Fibroblast of villous mesenchyme (primary cell): ENCODE results near the gene ANKS1B. TPM values are rescaled to one million over a fixed set of nuclear protein-coding genes. Genes with fewer than 3 reads are reported as not detected.

Experiments used
- DNase-seq: peaks from one replicate; pipeline ENCODE4 v3.0.0-alpha.2; 2010; ENCODE audit warnings: low read depth
- H3K4me3 ChIP-seq: 2 replicates; pipeline ENCODE4 v1.5.1; 2011; ENCODE audit warnings: low read depth, mild to moderate bottlenecking, low read length
- total RNA-seq: library from RNA; depleted of rRNA; stranded (reverse); fragments of >200 nt; gene quantifications from 2 replicates; pipeline ENCODE4 v1.2.3, GENCODE V29; 2012
- TF ChIP-seq, protein P1 (sequence below): IDR thresholded peaks from 2 replicates; pipeline ENCODE4 v1.5.1; 2012; ENCODE audit warnings: low read depth, mild to moderate bottlenecking, low read length; ENCODE audit not compliant: insufficient read depth

Gene ANKS1B
- total RNA-seq, 1 donor: 0.86 TPM

DNA sequence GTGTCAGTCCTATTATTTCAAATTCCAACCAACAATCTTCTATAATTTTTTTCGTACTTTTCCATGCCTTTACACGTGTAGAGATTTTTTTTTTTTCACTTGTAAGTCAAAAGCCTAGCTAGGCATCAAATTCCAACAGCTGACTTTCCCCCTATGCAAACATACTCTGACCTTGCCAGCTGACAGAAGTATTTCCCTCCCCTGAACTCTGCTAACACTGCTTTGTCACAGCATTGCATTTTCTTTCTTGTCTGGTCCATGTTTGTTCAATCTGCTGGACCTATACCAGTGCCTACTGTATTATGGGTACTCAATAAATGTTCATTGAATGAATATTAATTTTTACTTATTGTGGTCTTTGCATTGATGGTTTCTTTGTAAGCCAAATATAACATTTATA is 772.5 kb downstream of the ANKS1B start:
- DNase-seq: no peak
- no peak overlapping the region for H3K4me3 ChIP-seq
- TF ChIP-seq, protein P1, sequence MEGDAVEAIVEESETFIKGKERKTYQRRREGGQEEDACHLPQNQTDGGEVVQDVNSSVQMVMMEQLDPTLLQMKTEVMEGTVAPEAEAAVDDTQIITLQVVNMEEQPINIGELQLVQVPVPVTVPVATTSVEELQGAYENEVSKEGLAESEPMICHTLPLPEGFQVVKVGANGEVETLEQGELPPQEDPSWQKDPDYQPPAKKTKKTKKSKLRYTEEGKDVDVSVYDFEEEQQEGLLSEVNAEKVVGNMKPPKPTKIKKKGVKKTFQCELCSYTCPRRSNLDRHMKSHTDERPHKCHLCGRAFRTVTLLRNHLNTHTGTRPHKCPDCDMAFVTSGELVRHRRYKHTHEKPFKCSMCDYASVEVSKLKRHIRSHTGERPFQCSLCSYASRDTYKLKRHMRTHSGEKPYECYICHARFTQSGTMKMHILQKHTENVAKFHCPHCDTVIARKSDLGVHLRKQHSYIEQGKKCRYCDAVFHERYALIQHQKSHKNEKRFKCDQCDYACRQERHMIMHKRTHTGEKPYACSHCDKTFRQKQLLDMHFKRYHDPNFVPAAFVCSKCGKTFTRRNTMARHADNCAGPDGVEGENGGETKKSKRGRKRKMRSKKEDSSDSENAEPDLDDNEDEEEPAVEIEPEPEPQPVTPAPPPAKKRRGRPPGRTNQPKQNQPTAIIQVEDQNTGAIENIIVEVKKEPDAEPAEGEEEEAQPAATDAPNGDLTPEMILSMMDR: no peak

DNA sequence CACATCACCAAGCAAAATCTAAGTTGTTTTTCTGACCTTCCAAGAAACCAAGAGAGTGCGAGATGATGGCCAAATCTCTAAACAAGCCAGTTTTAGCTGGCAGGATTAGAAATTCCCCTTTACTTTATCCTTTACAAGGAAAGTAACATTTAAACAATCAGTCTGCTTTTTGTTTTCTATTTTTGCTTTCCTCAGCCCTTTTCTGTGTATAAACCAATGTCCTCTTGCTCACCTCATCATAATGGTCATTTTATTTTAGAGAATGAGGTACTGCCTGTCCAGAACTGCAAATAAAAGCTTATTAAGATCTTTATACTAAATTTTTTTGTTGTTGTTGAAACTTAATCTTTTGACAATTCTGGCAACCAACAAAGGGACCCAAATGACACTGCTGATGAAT is 779.6 kb downstream of the ANKS1B start:
- TF ChIP-seq, protein P1: no peak
- H3K4me3 ChIP-seq: no peak overlapping the region
- DNase-seq: no peak

DNA sequence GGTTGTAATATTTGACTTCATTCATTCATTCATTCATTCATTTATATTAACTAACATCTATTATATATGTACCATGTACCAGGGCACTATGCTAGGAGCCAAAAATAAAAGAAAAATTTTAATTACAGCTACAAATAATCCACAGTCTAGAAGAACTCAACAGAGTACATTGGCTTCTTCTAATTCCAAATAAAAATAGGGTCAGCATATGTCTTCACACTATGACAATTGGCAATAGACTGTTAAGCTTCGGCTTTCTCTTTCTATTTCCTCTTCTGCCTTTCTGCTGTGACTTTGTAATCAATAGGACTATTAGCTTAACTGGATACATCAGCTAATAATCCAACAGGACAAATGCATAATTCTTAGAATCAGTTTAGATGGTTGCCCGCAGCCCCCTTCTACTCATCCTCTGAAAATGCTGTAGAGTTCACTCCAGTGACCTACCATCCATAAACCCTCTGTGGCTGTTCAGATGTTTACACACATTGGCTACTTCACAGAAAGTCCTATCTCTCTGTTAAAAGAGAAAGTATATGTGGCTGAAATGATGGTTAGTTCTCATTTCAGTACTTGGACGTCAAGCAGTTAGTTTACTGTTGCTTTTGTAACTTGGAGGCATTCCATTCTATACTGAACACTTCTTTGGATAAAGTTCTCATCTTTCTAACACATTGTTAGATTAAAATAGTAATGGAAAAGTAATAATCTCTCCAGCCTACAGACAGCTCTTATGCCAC is 782.7 kb downstream of the ANKS1B start:
- H3K4me3 ChIP-seq: no peak overlapping the region
- no peak for DNase-seq
- TF ChIP-seq, protein P1: no peak

DNA sequence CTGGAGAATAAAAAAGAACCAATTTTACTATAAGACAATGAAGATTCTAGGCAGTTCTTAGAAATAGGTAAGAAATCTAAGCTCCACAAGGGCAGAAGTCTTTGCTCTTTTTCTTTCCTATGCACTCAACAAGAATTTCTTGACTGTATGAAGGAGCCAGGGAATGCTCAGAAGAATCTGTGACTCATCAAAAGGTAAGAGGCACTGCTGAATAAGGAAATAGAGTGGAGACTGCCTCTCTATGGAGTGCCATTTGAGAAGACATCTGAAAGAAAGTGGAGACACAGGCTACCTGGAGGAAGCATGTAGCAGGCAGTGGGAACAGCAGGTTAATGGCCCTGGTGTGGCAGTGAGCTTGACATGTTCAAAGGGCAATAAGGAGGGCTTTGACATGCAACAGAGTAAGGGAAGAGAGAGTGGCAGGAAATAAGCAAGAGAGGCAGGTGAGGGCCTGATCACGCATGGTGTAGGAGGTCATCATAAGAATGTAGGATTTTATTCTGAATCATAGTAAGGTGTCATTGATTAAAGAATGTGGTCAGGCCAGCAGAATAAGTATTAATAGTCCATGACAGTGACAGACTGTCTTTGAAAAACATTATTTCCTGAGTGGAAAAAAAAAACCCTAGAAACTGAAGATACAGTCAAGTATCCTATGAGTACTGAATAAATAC is 783.9 kb downstream of the ANKS1B start:
- DNase-seq: no peak
- H3K4me3 ChIP-seq: no peak overlapping the region
- TF ChIP-seq, protein P1: no peak

DNA sequence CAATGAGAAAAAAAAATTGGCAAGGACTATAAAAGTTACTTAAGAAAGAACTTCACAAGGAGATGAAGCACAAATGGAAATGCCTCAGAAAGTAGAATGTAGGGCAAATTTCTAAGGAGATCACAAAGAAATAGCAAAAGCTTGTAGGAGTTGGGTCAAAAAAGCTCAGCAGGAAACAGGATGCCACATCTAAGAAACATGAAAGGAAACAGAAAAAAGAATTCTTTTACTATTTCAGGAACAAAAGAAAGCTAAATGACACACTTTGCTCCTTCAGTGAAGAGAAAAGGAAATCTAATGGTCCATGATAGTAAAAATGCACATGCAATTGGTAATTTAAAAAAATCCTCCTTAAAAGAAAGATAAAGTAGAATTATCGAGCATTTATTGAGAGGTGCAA is 789.3 kb downstream of the ANKS1B start:
- DNase-seq: no peak
- no peak overlapping the region for H3K4me3 ChIP-seq
- TF ChIP-seq, protein P1: no peak

DNA sequence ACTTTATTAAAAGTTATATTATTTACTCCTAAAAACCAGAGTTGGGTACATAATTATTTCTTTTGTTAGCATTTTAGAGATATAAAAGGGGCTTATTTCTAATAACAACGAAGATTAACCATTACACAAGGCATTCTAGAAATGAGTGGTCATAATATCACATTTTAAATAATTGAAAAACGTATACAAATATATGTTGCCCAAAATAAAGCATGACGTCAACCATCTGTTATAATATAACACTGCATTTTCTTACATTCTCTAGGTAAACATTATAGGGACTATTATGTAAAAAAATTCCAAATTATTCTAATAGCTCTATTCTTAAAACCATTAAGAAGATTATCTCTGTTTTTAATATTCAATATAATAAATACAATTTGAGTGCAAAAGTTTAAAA is 792.2 kb downstream of the ANKS1B start:
- DNase-seq: no peak
- H3K4me3 ChIP-seq: no peak overlapping the region
- TF ChIP-seq, protein P1: no peak

DNA sequence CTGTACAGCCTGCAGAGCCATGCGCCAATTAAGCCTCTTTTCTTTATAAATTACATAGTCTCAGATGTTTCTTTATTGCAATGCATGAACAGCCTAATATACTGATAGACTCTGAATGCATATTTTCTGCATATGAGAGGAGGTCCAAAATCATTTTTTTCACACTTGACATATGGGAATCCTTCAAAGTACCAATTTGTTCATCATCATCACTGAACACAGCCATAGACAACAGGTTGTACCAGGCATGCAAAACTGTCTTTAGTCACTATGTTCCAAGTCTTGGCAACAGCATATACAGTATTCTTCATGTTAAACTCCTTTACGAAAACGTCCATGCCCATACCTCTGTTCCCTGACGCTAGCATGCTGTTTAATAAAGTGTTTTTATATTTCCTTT is 807.9 kb downstream of the ANKS1B start:
- TF ChIP-seq, protein P1: no peak
- no peak overlapping the region for H3K4me3 ChIP-seq
- DNase-seq: no peak
